ENCODE results near the gene IGSF6. TPM values are rescaled to one million over a fixed set of nuclear protein-coding genes. Genes with fewer than 3 reads are reported as not detected.
"Not testable (repeated sequence)": the region's sequence is repeated elsewhere in the genome, so short reads cannot be mapped to it uniquely, and the experiment has no call there.

The IGSF6 gene
- total RNA-seq, 1 experiment from 2014 or later = not detected

GRCh38 chr16:21656795-21657768 lies 4.7 kb upstream of the IGSF6 start:
- peak; percentile 44 for DNase-seq (ENCODE audit: low read depth)

DNA sequence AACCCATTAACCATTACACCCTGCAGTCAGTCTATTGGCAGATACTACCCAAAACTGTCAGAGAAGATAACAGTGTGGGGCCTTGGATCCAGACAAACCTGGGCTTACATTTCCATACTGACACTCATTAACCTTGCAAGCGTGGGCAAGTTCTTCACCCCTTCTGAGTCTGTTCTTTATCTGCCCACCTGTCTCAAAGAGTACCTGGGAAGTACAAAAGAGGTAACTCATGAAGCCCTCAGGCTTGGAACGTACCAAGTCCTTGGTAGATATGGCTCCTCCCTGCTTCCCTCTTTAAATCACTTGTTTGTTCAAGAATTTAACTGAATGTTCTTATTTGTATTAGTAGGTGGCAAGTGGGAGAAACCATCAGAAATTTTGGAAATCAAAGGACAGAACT lies 2.5 kb upstream of the IGSF6 start:
- in situ Hi-C loops (cut with HindIII; ENCODE audit: low pct_unique_long_range_greater_than_20kb, low sequenced_read_pairs) = no loop called here
- DNase-seq (ENCODE audit: low read depth) = no peak

More at GRCh38 chr16:21656795-21657768, 4.7 kb upstream of the IGSF6 start:
- in situ Hi-C loops (cut with HindIII; ENCODE audit: low pct_unique_long_range_greater_than_20kb, low sequenced_read_pairs) = no loop called here

GRCh38 chr16:21654466-21654865 lies 2.1 kb upstream of the IGSF6 start:
- no peak for DNase-seq (ENCODE audit: low read depth)
- in situ Hi-C loops (cut with HindIII; ENCODE audit: low pct_unique_long_range_greater_than_20kb, low sequenced_read_pairs) = no loop called here

GRCh38 chr16:21653571-21653970 lies 1.2 kb upstream of the IGSF6 start:
- DNase-seq (ENCODE audit: low read depth) = no peak
- in situ Hi-C loops (cut with HindIII; ENCODE audit: low pct_unique_long_range_greater_than_20kb, low sequenced_read_pairs) = no loop called here

DNA sequence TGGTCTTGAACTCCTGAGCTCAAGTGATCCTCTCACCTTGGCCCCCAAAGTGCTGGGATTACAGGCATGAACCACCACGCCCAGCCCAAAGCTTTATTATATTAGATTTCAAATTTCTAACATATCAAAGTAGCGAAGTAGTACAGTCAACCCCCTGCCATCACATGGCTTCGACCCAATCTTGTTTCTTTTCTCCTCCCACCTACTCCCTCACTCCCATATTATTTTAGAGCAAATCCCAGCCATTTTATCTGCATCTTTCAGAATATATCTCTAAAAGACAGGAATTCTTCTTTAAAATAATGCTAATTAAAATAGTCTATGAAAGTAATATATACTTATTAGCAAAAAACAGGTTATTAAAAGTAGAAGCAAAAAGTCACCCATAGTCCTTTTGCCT lies 893 bp downstream of the IGSF6 start:
- in situ Hi-C loops (cut with HindIII; ENCODE audit: low pct_unique_long_range_greater_than_20kb, low sequenced_read_pairs) = no loop called here
- no peak for DNase-seq (ENCODE audit: low read depth)

GRCh38 chr16:21650521-21650920 lies 1.9 kb downstream of the IGSF6 start:
- no peak for DNase-seq (ENCODE audit: low read depth)
- in situ Hi-C loops (cut with HindIII; ENCODE audit: low pct_unique_long_range_greater_than_20kb, low sequenced_read_pairs) = no loop called here

GRCh38 chr16:21649826-21650406 lies 2.5 kb downstream of the IGSF6 start:
- DNase-seq (ENCODE audit: low read depth); in situ Hi-C loops (cut with HindIII; ENCODE audit: low pct_unique_long_range_greater_than_20kb, low sequenced_read_pairs): not testable (repeated sequence)

DNA sequence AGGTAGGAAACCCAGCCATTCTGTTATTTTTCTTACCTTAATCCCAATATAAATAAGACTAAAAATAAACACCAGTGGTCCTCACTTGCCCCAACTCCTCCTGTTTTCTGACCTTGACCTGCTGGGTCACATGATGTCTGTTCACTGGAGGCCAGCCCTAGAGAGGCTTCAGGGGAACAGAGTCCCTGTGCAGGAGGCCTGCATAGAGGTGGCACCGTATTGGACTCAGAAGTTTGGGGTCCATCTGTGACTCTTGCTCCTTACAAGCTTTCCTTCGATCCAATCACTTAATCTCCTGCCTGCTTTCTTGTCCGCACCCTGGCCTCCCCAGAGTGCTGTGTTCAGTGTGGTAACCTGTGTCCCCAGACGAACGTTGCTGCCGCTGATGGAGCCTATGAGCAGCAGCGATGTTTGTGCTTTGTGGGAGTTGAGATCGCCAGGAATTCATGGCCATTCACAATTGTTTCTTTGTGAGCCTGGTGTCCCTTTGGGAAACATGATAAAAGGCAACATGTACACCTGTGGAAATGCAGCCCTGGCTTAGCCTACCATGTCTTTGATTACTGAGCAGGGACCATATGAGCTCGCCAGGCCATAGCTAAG lies 4.7 kb downstream of the IGSF6 start:
- in situ Hi-C loops (cut with HindIII; ENCODE audit: low pct_unique_long_range_greater_than_20kb, low sequenced_read_pairs) = no loop called here
- DNase-seq (ENCODE audit: low read depth) = no peak

GRCh38 chr16:21646721-21647561 lies 5.5 kb downstream of the IGSF6 start:
- in situ Hi-C loops (cut with HindIII; ENCODE audit: low pct_unique_long_range_greater_than_20kb, low sequenced_read_pairs) = no loop called here
- peak; percentile 12 for DNase-seq (ENCODE audit: low read depth)

- DNase-seq (ENCODE audit: low read depth) = no peak
- in situ Hi-C loops (cut with HindIII; ENCODE audit: low pct_unique_long_range_greater_than_20kb, low sequenced_read_pairs) = no loop called here
Observed at GRCh38 chr16:21646091-21646490, 6.3 kb downstream of the IGSF6 start.

- no peak for DNase-seq (ENCODE audit: low read depth)
- in situ Hi-C loops (cut with HindIII; ENCODE audit: low pct_unique_long_range_greater_than_20kb, low sequenced_read_pairs) = no loop called here
Observed at GRCh38 chr16:21645261-21645721, 7.1 kb downstream of the IGSF6 start.

- no peak for DNase-seq (ENCODE audit: low read depth)
- in situ Hi-C loops (cut with HindIII; ENCODE audit: low pct_unique_long_range_greater_than_20kb, low sequenced_read_pairs) = no loop called here
Observed at GRCh38 chr16:21644674-21645073, 7.7 kb downstream of the IGSF6 start.

- in situ Hi-C loops (cut with HindIII; ENCODE audit: low pct_unique_long_range_greater_than_20kb, low sequenced_read_pairs) = no loop called here
- DNase-seq (ENCODE audit: low read depth) = no peak
Observed at GRCh38 chr16:21643785-21644184, 8.6 kb downstream of the IGSF6 start.

GRCh38 chr16:21642861-21643260 lies 9.5 kb downstream of the IGSF6 start:
- DNase-seq (ENCODE audit: low read depth) = no peak
- in situ Hi-C loops (cut with HindIII; ENCODE audit: low pct_unique_long_range_greater_than_20kb, low sequenced_read_pairs) = no loop called here

DNA sequence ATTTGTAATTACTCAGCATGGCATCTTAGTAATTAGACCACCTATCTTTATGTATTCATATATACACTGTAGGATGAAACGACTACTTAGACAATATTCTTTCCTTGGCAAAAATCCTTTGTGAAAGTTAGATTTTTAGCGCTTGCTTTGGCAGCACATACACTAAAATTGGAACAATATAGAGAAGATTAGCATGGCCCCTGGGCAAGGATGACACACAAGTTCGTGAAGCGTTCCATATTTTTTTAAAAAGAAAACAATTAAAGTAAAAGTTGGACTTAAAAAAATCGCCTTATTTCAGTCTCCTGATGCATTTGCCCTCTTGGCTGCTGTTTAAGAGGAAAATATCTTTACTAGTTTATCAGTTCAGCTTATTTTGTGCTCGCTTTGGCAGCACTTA lies 10.5 kb downstream of the IGSF6 start:
- in situ Hi-C loops (cut with HindIII; ENCODE audit: low pct_unique_long_range_greater_than_20kb, low sequenced_read_pairs) = no loop called here
- no peak for DNase-seq (ENCODE audit: low read depth)

- no peak for DNase-seq (ENCODE audit: low read depth)
- in situ Hi-C loops (cut with HindIII; ENCODE audit: low pct_unique_long_range_greater_than_20kb, low sequenced_read_pairs) = no loop called here
Observed at GRCh38 chr16:21639493-21639892, 12.9 kb downstream of the IGSF6 start.

DNA sequence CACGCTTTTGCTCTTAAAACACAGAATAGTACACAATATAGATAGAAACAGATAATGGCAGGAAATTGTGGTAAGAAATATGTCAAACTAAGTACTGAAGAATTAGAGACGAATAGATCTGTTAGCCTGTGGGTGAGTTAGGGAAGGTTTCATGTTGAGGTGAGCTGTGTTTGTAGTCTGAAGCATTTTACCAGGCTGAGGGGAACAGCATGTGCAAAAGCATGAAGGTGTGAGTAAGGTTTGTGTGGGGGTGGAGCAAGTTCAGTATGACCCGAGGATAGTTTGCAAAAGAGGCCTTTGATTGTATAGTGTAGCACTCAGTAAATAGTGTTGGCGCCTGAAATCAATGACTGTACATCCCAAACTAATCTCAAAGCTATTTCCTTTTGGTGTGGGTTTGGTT lies 13.8 kb downstream of the IGSF6 start:
- in situ Hi-C loops (cut with HindIII; ENCODE audit: low pct_unique_long_range_greater_than_20kb, low sequenced_read_pairs) = no loop called here
- no peak for DNase-seq (ENCODE audit: low read depth)
